ENCODE results near the gene LY6G5C. TPM values are rescaled to one million over a fixed set of nuclear protein-coding genes. Genes with fewer than 3 reads are reported as not detected.
A peak's percentile ranks its signal among the peaks of the same experiment; 100 is the strongest.

Gene LY6G5C
- total and polyA plus RNA-seq, 9 of the 15 experiments (the other 6 are each of a cell fraction or from before 2014, with no cell fraction given) = 0.10 to 0.67 (median 0.46) TPM; not detected in 4

DNA sequence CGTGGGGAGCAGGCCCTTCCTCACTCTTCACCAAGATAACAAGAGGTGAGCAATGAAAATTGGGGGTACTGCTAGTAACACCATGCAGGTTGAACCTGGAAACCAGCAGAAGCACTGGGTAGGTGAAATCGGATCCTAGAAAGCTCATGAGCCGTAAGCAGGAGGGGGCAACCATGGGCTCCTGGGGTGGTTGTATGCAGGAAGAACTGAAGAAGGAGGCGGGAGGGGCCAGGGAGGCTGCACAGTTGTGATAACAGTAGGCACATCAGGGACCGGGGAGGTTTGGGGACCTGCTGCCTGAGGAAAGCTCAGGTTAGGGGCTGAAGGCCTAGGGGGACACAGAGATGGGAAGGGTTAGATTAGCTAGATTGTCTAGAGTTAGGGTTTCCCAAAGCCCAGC, 5.6 kb upstream of the LY6G5C start (continued):
- TF ChIP-seq, protein P1, sequence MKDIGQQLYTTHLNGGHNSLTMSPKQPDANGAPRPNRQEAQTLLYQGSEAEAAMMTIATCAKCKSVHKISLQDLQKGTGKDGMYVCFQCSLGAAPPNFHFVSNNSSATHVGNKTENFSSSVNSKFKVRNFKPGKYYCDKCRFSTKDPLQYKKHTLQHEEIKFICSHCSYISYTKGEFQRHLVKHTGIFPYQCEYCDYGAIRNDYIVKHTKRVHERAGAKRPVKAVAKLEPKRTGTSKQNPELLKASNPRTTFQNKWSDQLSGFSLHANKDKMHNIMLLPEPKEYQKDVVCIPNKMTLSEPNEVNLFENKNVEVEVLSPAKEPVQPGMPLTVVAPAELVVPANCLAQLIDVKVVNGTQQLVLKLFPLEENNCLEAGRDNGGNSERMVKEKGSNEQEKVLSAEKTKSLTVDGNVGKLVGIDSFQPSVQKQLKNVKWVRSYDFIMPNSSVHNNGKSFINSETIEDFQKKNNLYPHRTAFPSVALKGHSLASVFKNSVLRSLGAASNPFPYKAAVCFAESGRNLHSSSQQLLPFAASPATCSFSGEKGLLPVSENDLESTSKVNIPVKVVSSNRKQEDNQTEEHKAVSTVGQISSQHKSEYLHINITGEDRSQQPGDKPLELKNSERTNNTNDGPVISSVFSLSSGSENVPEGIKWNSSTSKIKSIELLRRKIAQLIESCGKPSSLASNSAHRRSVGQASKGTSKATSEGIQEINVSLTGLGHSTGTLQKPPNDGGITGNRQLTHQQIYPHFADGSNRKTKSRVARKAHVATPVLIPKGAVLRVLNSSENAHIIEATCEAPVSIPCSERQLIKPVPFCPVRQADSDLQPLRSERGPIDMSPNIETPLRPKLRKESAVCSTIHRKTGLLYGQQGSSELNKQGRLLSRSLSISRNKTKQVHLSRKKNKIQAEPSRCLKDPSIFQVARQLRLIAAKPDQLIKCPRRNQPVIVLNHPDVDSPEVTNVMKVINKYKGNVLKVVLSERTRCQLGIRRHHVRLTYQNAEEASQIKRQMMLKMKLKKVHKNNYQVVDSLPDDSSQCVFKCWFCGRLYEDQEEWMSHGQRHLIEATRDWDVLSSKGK (CRISPR knock-in tag; IDR thresholded peaks at IDR 0.05) = no peak
- TF ChIP-seq, protein P2, sequence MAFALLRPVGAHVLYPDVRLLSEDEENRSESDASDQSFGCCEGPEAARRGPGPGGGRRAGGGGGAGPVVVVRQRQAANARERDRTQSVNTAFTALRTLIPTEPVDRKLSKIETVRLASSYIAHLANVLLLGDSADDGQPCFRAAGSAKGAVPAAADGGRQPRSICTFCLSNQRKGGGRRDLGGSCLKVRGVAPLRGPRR (CRISPR knock-in tag; IDR thresholded peaks at IDR 0.05) = no peak
- no peak for TF ChIP-seq ZNF717 (CRISPR knock-in tag; IDR thresholded peaks at IDR 0.05)
- 0 out of 4 replicates have a peak, but pooled peaks of 1 of the 2 experiments have one; percentile 49 for TF ChIP-seq TRIM24 (IDR thresholded peaks at IDR 0.05)
- TF ChIP-seq ZNF512 (tag; IDR thresholded peaks at IDR 0.05) = no peak
- TF ChIP-seq HDAC6 (IDR thresholded peaks at IDR 0.05; ENCODE audit: low read depth, low read length) = no peak
- no peak for TF ChIP-seq ZNF586 (CRISPR knock-in tag; conservative IDR thresholded peaks at IDR 0.05)
- TF ChIP-seq UBTF (IDR thresholded peaks at IDR 0.05; ENCODE audit: borderline replicate concordance in 1 of 2, low read depth in 2 of 2, low read length in 2 of 2) = no peak
- TF ChIP-seq LCOR (CRISPR knock-in tag; IDR thresholded peaks at IDR 0.05) = no peak
- TF ChIP-seq OTX1 (CRISPR knock-in tag; IDR thresholded peaks at IDR 0.05) = 0 out of 2 replicates have a peak, but pooled peaks have one; percentile 68
- no peak for TF ChIP-seq TFE3 (CRISPR knock-in tag; IDR thresholded peaks at IDR 0.05)
- no peak for TF ChIP-seq RBM17 (IDR thresholded peaks at IDR 0.05; ENCODE audit: borderline replicate concordance, low read depth, low read length)
- TF ChIP-seq ERF (CRISPR knock-in tag; IDR thresholded peaks at IDR 0.05) = no peak
- no peak for TF ChIP-seq STAT5B (CRISPR knock-in tag; IDR thresholded peaks at IDR 0.05)
- no peak for TF ChIP-seq MCM2 (IDR thresholded peaks at IDR 0.05; ENCODE audit: low read depth)
- TF ChIP-seq MYBL2 (IDR thresholded peaks at IDR 0.05; ENCODE audit: low read depth) = no peak
- no peak for TF ChIP-seq MYBL2 (CRISPR knock-in tag; IDR thresholded peaks at IDR 0.05; ENCODE audit: borderline replicate concordance)
- no peak for TF ChIP-seq GATAD2B (IDR thresholded peaks at IDR 0.05; ENCODE audit: borderline replicate concordance)
- no peak for TF ChIP-seq ZNF23 (CRISPR knock-in tag; IDR thresholded peaks at IDR 0.05)
- TF ChIP-seq POLR2AphosphoS5 (IDR thresholded peaks at IDR 0.05; ENCODE audit: control insufficient read depth, insufficient read depth, low read depth, low read length) = peak; percentile 76; the same call in 1 of the 2 replicates
